ENCODE results near the gene SMARCA2.

The SMARCA2 gene

DNA sequence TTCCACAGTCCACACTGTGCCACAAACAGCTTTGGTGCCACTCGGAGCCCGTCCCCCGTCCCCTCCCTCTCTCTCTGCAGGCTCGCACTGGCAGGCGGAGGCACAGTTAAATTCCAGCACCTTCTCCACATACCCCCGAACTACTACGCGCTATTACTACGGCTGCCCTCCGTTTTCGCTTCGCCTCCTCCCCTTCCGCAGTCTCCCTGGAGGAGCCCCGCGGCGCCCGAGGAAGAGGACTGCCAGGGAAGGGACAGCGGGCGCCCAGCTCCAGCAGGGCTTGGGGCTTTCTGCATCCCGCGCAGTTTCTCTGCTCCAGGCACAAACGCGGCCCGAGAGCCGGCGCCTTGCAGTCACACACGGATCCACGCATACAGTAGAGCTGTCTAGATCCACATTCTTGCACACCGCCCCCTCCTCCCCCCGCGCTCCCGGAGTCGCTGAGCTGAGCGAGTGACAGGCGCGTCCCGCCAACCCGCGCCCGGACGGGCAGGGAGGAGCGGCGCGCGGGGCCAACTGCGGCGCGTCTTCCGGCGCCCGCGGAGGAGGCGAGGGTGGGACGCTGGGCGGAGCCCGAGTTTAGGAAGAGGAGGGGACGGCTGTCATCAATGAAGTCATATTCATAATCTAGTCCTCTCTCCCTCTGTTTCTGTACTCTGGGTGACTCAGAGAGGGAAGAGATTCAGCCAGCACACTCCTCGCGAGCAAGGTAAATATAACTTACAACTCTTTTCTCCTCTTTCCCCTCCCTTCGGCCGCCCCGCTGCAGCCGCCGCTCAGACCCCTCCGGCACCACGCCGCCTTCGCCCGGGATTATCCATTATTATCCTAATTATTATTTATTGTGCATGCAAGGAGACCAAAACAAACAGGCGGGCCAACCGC lies at the start of gene SMARCA2:
SMARCA2 (plus strand) TSS at position 652 of the 885 bp plus-strand sequence. CDS start 13,676 bp downstream, outside the sequence.
- TF ChIP-seq, protein P1, sequence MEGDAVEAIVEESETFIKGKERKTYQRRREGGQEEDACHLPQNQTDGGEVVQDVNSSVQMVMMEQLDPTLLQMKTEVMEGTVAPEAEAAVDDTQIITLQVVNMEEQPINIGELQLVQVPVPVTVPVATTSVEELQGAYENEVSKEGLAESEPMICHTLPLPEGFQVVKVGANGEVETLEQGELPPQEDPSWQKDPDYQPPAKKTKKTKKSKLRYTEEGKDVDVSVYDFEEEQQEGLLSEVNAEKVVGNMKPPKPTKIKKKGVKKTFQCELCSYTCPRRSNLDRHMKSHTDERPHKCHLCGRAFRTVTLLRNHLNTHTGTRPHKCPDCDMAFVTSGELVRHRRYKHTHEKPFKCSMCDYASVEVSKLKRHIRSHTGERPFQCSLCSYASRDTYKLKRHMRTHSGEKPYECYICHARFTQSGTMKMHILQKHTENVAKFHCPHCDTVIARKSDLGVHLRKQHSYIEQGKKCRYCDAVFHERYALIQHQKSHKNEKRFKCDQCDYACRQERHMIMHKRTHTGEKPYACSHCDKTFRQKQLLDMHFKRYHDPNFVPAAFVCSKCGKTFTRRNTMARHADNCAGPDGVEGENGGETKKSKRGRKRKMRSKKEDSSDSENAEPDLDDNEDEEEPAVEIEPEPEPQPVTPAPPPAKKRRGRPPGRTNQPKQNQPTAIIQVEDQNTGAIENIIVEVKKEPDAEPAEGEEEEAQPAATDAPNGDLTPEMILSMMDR (IDR thresholded peaks at IDR 0.05; ENCODE audit: low read depth, low read length, missing control alignments), result no peak
- DNase-seq, result peak; percentile 95
- peak within 1 kb of the TSS; percentile 87 for H3K4me3 ChIP-seq (ENCODE audit: low read depth, low read length)
- in situ Hi-C loops (cut with HindIII; ENCODE audit: low pct_ligation_motif_present, low sequenced_read_pairs), result no loop called here
- H3K27ac ChIP-seq, result peak within 1 kb of the TSS; percentile 61
- no peaks in the 10 kb centered on the region for H3K27me3 ChIP-seq (replicated peaks)
- no peaks in the 10 kb centered on the region for H3K36me3 ChIP-seq (replicated peaks)

DNA sequence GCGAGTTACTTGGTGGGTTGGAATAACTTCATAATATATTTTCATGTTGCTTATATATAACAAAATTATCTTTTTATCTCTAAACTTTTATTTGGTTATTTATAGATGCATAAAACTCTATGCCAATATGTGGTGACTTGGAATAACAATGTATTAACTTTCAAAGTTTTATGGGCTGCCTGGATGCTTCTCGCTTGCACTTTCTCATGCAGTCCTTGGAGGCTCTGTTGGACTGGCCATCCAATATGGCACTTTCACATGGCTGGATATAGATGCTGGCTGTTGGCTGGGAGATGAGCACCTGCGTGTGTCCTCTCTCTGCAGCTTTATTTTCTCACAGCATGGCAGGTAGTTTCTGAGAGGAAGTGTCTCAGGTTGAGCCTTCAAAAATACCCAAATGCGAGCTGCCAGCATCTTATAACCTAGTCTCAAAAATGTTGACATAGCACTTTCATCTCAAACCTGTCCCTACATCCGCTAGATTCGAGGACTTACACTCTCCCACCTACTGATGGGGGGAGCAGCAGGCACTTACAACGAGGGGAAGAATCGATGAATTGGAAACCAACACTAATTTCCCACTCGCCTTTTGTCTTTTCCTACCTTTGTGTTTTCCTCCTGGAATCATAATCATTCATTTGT lies 48.3 kb upstream of the SMARCA2 start:
- no peaks in the 10 kb centered on the region for H3K27me3 ChIP-seq (replicated peaks)
- no peak overlapping the region for H3K4me3 ChIP-seq (ENCODE audit: low read depth, low read length)
- in situ Hi-C loops (cut with HindIII; ENCODE audit: low pct_ligation_motif_present, low sequenced_read_pairs), result no loop called here
- TF ChIP-seq, protein P1 (IDR thresholded peaks at IDR 0.05; ENCODE audit: low read depth, low read length, missing control alignments), result no peak
- DNase-seq, result no peak
- no peaks in the 10 kb centered on the region for H3K36me3 ChIP-seq (replicated peaks)
- H3K27ac ChIP-seq, result no peak overlapping the region

DNA sequence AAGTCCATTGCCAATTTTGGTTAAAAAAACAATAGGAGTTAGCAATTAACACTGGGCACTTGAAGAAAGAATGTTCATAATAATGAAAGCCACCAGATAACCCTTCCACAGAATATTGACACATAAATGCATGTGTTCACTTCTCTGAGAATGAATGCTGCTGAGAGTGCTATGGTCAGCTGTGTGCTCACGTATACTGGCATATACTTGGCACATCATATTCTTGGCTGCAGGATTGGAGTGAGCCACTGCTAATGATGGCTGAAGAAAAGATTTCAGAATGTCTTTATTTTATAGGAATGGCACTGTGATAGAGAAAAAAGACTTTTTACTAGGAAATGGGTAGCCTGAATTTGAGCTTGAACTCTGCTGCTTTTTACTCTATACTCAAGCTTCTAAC lies 46.0 kb upstream of the SMARCA2 start:
- Histone ChIP-seq H3K4me3 (ENCODE audit: low read depth, low read length) (no peak overlapping the region), H3K36me3 (replicated peaks) (no peaks in the 10 kb centered on the region), H3K27ac (no peak overlapping the region), H3K27me3 (replicated peaks) (no peaks in the 10 kb centered on the region)
- TF ChIP-seq, protein P1 (IDR thresholded peaks at IDR 0.05; ENCODE audit: low read depth, low read length, missing control alignments), result no peak
- no peak for DNase-seq
- in situ Hi-C loops (cut with HindIII; ENCODE audit: low pct_ligation_motif_present, low sequenced_read_pairs), result no loop called here

DNA sequence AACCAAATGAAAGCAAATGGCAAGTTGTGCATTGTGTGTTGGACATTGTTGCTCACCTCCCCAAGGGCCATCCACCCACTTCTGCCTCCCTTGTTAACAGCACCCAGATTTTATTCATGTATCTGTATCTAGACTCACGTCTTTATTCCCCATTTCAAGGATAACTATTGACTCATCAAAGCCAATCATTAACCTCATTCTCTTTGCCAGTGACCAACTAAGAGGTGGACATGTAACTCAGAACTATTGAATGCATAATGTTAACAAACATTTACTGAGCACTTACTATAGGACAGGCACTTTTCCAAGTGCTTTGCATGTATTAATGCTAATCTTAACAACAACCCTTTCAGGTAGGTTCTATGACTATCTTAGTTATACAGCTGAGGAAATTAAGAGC lies 45.2 kb upstream of the SMARCA2 start:
- Histone ChIP-seq H3K36me3 (replicated peaks) (no peaks in the 10 kb centered on the region), H3K27me3 (replicated peaks) (no peaks in the 10 kb centered on the region), H3K27ac (no peak overlapping the region), H3K4me3 (ENCODE audit: low read depth, low read length) (no peak overlapping the region)
- TF ChIP-seq, protein P1 (IDR thresholded peaks at IDR 0.05; ENCODE audit: low read depth, low read length, missing control alignments), result no peak
- in situ Hi-C loops (cut with HindIII; ENCODE audit: low pct_ligation_motif_present, low sequenced_read_pairs), result no loop called here
- DNase-seq, result no peak

DNA sequence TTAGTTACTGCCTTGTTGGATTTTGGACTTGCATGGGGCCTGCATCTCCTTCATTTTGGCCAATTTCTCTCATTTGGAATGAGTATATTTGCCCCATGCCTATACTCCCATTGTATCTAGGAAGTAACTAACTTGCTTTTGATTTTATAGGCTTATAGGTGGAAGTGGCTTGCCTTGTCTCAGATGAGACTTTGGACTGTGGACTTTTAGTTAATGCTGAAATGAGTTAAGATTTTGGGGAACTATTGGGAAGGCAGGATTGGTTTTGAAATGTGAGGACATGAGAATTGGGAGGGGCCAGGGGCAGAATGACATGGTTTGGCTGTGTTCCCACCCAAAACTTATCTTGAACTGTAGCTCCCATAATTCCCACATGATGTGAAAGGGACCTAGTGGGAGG lies 42.5 kb upstream of the SMARCA2 start:
- no peak overlapping the region for H3K27ac ChIP-seq
- no peak overlapping the region for H3K4me3 ChIP-seq (ENCODE audit: low read depth, low read length)
- in situ Hi-C loops (cut with HindIII; ENCODE audit: low pct_ligation_motif_present, low sequenced_read_pairs), result no loop called here
- no peak for DNase-seq
- H3K27me3 ChIP-seq (replicated peaks), result no peaks in the 10 kb centered on the region
- H3K36me3 ChIP-seq (replicated peaks), result no peaks in the 10 kb centered on the region
- TF ChIP-seq, protein P1 (IDR thresholded peaks at IDR 0.05; ENCODE audit: low read depth, low read length, missing control alignments), result no peak

All from brain microvascular endothelial cell (primary cell).